GM18502 (cell line): ENCODE measurements around the gene SP2.

Experiments
- ATAC-seq: cut with Tn5 transposase; IDR thresholded peaks from one replicate; pipeline ENCODE4 v1.9.1; 2021; ENCODE audit warnings: mild to moderate bottlenecking; ENCODE audit not compliant: unreplicated experiment, poor library complexity

Gene SP2

GRCh38 chr17:47869114-47869513 lies 26.9 kb upstream of the SP2 start:
- ATAC-seq, result no peak

GRCh38 chr17:47870056-47870455 lies 26.0 kb upstream of the SP2 start:
- no peak for ATAC-seq

DNA sequence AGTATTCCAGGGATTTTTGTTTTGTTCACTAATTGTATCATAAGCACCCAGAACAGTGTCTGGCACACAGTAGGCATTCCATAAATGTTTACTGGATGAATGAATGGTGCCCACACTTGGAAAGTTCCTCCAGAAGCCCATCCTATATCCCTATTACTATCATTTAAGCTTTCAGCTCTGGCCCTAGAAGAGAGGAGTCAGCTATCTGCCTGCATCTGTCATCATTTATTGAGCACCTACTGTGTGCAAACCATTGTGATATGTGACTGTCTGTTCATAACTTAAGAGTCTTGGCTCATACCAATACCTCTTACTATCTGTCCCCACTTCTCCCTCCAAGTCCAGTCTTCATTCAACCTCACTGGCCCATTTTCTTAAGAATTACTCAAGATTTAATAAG lies 25.0 kb upstream of the SP2 start:
- ATAC-seq, result no peak

DNA sequence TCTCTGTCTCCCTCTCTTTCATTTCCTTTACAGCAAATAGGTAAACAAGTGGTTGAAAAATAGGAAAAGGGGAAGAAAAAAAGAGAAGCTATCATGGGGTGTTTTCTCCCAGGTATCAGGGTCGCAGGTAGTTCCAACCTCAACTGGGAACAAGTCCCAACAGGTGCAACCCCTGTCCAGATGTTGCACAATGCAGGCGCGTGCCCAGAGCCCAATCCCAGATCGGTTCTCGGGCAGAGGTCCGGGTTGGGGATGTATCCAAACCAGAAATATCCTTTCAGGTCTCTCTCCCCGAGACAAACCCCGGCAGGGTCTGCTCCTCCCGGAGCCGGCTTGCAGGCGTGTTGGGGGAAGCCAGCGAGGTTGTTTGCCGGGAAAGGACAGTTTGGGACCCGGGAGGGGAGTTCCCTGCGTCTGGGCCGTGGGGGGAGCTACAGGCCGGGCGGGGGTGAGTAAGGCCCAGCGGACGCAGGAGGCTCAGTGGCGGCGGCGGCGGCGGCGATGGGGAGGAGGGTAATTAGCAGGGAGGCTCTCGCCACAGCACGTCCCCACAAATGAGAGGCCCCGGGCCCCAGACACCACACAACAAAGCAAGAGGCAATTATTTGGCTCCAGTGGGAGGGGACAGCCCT lies 23.9 kb upstream of the SP2 start:
- ATAC-seq, result no peak

GRCh38 chr17:47872651-47873161 lies 23.3 kb upstream of the SP2 start:
- ATAC-seq, result no peak

- ATAC-seq, result no peak
These were observed 22.6 kb upstream of the SP2 start for GRCh38 chr17:47873200-47874090.

GRCh38 chr17:47875011-47875985 lies 20.7 kb upstream of the SP2 start:
- no peak for ATAC-seq

DNA sequence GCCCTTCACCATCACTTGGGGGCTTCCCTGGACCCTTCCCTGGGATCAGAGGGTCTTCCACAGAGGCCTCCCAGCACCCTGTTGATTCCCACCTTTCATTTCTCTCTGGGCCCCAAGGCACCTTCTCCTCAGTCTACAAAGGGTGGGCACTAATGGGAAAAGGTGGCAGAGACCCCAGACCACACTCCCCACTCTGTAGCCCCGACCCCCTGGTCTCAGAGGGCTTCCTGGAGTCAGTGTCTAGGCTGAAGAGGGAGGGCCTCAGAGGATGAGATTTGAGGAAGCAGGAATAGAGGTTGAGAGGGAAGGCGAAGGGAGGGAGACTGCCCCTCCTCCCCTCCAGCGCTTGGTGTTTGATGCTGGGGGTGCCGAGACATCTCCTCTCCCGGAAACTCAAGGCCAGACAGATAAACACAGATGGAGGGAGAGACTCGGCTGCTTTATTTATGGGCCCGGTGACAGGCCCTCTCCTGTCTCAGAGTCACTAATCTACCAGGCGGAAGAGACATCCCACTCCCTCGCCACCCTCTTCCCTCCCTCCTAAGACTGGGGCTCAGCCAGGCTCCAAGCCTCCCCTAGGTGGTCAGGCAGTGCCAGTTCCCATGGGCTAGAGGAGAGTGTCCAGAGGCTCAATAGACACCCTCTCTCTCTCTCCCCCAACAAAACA lies 18.5 kb upstream of the SP2 start:
- no peak for ATAC-seq

DNA sequence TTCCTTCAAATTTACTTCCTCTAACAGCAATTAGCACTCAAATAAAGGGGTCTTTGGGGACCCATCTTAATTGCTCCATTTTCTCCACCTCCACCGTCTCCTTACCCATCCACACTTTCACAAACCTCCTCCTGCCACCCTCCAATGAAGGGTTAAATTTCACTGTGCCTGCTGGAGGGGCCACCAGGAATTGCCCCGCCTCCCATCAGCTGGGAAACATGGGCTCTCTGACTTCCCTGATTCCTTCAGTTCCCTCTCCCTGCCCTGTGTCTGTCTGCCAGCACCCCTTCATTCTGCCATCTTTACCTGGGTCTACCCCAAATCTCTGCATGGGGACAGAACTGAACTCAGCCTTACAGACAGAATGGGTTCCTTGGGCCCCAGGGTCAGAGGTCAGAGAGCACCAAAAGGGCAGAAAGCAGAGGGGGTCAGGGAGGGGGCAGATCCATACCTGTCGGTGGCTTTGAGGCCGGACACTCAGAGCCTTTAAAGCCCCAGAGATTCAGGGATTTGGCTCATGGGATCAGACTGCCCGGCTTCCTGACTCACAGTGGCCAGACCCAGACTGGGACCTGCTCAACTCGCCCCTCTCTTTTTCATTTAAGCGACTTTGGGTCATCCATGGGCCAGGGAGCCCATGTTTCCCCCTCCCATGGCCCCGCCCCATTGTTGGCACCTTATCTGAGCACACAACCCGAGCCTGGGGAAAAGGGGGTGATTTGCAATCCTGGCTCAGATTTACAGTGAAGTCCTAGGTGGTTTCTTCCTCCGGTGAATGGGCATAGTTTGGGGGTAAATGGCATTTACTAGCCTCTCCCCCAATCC lies 17.6 kb upstream of the SP2 start:
- ATAC-seq, result no peak

DNA sequence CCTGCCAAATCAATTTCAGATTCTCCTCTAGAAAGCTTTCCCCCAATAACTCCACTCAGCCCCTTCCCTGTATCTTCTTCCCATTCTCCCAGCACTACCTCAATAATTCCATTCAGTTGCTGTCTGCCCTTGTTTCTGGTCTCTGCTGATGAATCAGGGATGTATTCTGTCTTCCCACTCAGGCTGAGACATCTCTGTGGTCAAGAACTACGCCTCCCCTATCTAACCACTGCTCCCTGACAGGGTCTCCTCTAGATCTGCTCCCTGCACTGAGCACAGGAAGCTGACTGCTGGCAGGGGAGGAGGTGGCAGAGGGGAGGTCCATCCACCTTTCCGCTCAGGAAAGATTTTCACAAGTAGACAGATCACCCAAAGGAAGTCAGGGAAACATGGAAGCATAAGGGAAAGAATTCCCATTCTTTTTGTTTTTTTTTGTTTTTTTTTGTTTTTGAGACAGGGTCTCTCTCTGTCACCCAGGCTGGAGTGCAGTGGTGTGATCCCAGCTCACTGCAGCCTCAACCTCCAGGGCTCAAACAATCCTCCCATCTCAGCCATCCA lies 16.9 kb upstream of the SP2 start:
- no peak for ATAC-seq

DNA sequence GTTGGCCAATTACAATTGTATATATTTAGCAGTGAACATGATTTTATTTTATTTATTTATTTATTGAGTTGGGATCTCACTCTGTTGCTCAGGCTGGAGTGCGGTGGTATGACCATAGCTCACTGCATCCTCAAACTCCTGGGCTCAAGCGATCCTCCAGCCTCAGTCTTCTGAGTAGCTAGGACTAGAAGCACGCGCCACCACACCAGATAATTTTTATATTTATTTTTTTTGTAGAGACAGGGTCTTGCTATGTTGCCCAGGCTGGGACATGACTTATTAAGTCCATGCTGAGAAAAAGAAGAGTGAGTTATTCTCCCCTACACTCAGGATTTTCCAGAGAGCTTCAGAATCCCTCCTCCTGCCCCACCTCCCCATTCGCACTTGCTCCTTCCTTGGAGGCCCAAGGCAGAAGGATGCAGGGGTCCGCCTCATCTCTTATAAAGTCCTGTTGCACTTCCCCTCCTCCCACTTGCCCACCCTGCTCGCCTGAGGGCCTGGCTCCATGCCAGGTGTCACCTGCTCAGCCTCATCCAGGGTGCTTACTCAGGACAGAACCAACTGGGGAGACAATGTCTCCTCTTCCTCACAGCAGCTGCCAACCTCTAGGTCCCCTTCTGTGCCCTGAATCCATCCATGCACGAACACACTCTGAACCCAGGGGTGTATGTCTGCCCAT lies 16.1 kb upstream of the SP2 start:
- no peak for ATAC-seq

DNA sequence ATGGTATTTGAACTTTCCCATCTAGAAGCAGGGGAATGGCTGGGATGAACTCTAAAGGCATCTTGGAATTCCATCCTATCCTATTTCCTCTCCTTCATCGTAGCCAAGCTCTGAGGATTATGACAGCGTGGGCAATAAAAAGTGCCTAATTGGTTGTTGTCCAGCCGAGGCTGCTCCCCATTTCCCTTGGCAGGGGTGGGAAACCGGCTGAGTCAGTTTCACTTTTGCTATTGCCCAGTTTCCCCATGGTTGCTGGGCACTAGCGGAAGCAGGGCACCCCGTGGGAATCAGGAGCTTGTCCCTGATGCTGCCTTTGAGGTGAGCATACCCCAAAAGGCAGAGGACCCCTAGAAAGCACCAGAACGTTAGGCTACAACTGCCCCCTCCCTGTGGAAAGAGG lies 13.8 kb upstream of the SP2 start:
- ATAC-seq, result no peak

DNA sequence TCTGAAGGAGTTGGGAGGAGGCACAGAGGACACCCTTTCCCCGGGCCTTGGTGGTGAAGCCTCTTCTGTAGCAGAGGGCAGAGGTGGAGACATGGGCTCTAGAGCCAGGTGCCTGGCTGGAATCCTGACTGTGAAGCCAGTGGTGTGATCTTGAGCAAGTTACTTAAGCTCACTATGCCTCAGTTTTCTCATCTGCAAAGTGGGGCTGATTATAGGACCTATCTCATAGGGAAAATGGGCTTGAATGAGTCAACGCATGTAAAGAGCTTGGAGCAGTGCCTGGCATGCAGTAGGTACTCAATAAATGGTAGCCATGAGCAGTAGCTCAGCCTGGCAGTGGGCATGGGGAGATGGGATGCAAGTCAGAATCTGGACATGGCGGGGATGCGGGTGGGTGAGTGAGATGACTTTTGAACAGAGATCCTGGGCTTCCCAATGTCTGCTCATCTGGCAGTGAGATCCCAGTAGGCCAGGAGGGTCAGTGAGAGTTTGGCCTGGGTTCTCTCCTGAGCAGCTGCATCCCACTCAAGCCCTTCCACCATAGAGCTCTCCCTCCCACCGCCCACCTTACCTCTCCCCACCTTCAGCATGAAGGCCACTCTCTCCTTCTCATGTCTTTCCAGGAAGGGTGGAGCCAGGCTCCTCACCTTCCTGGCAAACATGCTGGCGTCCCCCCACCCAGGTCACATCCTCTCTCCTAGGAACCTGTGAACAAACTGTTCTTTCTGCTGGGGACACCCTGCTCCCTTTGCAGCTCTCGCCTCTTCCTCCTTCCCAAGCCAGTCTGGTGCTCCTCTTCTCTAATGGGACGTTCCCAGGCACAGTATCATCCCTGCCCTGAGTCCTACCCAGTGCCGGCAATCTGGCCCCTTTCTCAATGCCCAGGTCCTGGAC lies 13.1 kb upstream of the SP2 start:
- no peak for ATAC-seq

DNA sequence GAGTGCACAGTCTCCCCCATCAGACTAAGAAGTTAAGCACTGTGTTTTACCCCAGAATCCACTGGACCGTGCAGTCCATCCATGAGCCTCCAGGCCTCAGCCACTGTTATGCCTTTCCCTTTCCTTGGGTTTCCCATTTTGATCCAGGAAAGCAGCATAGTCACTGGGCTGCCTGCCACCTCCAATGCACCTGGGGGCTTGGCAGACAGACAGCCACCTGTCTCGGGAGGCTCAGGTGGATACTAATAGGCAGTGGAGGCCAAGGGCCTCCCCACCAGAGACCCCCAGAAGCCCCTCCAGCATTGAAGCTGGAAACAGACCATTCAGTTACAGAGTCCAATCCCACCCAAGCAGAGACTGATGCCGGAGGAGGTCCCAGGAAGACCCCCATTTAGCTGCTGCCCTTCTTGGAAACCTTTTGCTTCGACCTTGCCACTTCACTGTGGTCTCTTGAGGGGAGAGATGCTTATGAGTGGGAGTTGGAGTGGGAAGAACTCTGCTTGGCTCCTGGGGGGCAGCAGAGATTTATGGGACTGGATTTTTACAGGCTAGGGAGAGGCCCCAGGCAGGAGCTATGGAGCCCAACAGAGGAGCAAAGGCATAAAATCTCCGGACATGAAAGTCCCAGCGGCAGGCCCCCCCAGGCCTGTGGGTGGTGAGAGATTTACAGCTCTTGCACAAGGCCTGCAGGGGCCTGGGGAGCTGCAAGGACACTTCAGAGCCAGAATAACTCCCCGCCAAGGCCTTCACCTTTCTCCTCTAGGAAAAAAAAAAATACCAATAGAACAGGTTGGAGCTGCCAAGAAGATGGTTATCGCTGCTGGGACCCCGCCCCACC lies 12.2 kb upstream of the SP2 start:
- no peak for ATAC-seq

DNA sequence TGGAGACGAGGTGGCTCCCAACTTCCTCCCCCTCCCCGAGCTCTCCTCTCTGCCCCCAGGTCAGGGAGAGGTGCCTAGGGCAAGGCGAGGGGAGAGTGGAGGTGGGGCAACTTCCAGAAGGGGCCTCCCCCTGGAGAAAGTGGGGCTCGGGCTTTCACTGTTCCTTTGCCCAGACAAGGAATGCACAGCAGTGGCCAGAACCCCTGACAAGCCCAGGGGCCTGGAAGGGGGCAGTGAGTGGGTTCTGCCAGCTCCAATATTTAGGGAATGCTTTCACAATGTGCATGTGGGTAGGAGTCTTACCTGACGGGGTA lies 11.7 kb upstream of the SP2 start:
- ATAC-seq, result no peak

- ATAC-seq, result no peak
These were observed 10.9 kb upstream of the SP2 start for GRCh38 chr17:47884905-47885730.
